Measurements from ENCODE around the gene SAPCD2. TPM values are rescaled to one million over a fixed set of nuclear protein-coding genes. Genes with fewer than 3 reads are reported as not detected.
A peak's percentile ranks its signal among the peaks of the same experiment; 100 is the strongest.

Gene SAPCD2
- total RNA-seq, 4 donors from 2014 or later = 0.27 to 1.0 (median 0.72) TPM

DNA sequence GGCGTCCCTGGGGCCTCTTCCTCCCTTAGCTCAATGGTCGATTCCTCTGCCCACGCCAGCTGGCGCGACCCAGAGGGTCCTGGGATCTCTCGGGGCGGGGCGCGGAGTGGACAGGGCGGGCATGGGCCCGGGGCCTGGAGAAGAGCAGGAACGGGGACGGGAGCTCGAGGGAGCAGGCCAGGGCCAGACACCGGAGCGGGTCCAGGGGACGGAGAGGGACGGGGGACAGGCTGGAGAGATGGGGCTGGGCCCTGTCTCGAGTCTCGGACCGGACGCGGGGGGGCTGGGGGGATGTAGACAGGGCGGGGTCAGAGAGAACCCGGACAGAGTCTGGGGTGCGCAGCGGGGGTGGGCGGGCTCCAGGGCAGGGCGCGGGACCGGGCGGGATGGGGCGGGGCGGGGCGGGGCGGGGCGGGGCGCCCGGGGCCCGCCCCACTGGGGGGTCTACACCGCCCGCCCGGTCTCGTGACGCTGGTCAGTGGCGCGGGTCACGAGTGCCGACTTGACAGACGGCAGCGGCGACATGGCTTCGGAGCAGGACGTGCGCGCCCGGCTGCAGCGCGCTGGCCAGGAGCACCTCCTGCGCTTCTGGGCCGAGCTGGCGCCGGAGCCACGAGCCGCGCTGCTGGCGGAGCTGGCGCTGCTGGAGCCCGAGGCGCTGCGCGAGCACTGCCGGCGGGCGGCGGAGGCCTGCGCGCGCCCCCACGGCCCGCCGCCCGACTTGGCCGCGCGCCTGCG is 6.8 kb upstream of the SAPCD2 start, which contains the start of gene UAP1L1:
Gene UAP1L1, plus strand, starts transcription at position 508 of the 738 bp plus-strand sequence. Its CDS starts 16 bp downstream, at position 524.
- H3K27me3 ChIP-seq = no peaks in the 10 kb centered on the region
- 3% methylated on average over 6 to 8 of the region's 87 CpGs for WGBS, 2 donors
- intact Hi-C loops (cut with DNase I) = no loop called here
- peaks cover 15 to 20% of the 10 kb centered on the region in 2 donors for H3K4me1 ChIP-seq
- TF ChIP-seq POLR2A (IDR thresholded peaks at IDR 0.05) = peak in 1 of 2 donors; percentile 84
- TF ChIP-seq, protein P1, sequence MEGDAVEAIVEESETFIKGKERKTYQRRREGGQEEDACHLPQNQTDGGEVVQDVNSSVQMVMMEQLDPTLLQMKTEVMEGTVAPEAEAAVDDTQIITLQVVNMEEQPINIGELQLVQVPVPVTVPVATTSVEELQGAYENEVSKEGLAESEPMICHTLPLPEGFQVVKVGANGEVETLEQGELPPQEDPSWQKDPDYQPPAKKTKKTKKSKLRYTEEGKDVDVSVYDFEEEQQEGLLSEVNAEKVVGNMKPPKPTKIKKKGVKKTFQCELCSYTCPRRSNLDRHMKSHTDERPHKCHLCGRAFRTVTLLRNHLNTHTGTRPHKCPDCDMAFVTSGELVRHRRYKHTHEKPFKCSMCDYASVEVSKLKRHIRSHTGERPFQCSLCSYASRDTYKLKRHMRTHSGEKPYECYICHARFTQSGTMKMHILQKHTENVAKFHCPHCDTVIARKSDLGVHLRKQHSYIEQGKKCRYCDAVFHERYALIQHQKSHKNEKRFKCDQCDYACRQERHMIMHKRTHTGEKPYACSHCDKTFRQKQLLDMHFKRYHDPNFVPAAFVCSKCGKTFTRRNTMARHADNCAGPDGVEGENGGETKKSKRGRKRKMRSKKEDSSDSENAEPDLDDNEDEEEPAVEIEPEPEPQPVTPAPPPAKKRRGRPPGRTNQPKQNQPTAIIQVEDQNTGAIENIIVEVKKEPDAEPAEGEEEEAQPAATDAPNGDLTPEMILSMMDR (IDR thresholded peaks at IDR 0.05) = no peak
- peaks cover 16 to 19% of the 10 kb centered on the region in 2 donors for H3K36me3 ChIP-seq
- peak; percentile 86 to 89 for DNase-seq
- peak within 1 kb of the TSS; percentile 40 to 74 (median 61) for H3K27ac ChIP-seq
- H3K9me3 ChIP-seq = no peaks in the 10 kb centered on the region
- peak within 1 kb of the TSS; percentile 21 to 68 (median 66) for H3K4me3 ChIP-seq (replicated peaks in 1 of 3)

DNA sequence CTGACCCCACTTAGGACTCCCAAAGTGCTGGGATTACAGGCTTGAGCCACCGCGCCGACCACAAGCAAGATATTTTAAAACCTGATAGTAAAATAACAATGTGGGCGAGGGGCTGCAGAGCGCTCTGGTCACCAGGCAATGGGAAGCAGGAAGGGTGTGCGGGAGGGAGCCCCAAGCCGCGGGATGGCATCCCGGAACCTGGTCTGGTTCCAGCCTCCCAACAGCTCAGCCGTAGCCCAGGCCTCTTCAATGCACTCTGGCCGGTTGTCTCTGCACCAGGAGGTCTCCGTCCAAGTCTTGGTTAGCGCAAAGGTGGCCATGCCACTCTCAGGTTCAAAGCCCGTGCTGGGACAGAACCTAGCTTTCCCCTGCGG is 6.3 kb upstream of the SAPCD2 start:
- Histone ChIP-seq H3K4me3 (replicated peaks in 1 of 3) (peak overlapping the region in 1 of 3 donors; percentile 68), H3K9me3 (no peaks in the 10 kb centered on the region), H3K27me3 (no peaks in the 10 kb centered on the region), H3K27ac (peak overlapping the region; percentile 40 to 74 (median 61)), H3K4me1 (peaks cover 15 to 20% of the 10 kb centered on the region in 2 donors), H3K36me3 (peaks cover 16 to 19% of the 10 kb centered on the region in 2 donors)
- intact Hi-C loops (cut with DNase I) = no loop called here
- no peak for TF ChIP-seq POLR2A (IDR thresholded peaks at IDR 0.05)
- TF ChIP-seq, protein P1 (IDR thresholded peaks at IDR 0.05) = no peak
- DNase-seq = peak; percentile 34 to 50
- 60 to 61% methylated on average over 13 to 14 of the region's 15 CpGs for WGBS, 2 donors

DNA sequence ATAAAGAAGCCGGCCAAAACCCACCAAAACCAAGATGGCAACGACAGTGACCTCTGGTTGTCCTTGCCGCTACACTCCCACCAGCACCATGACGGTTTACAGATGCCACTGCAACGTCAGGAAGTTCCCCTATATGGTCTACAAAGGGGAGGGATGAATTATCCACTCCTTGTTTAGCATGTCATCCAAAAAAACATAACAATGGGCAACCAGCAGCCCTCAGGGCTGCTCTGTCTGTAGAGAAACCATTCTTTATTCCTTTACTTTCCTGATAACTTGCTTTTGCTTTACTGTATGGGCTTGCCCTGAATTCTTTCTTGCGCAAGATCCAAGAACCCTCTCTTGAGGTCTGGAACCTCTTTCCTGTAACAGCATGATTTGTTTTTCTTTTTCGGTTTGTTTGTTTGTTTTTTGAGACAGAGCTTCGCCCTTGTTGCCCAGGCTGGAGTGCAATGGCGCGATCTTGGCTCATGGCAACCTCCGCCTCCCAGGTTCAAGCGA is 5.0 kb upstream of the SAPCD2 start:
- peaks cover 21 to 28% of the 10 kb centered on the region in 2 donors for H3K4me1 ChIP-seq
- peaks cover 8 to 12% of the 10 kb centered on the region in 2 donors for H3K36me3 ChIP-seq

DNA sequence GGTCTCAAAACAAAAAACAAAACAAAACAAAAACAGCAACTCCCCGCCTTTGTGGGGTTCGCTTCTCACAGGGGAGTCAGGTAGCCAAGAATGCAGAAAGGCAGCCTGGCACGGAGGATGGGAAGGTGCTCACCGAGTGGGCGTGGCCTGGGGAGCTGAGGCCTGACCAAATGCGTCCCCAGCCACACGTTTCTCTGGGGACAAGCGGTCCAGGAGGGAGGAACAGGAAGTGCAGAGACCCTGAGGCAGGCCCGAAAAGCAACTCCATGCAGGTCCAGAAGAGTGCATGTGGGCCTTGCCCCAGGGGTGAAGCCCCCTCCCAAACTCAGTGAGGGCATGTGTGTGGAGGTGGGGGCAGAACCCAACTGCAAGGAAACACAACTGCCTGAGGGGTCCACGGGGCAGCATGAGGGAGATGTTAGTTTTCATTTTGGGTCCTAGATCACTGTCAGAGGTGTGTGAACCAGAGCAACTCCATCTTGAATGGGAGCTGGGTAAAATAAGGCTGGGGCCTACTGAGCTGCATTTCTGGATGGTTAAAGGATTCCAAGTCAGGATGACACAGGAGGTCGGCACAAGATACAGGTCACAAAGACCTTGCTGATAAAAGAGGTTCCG is 4.4 kb upstream of the SAPCD2 start:
- no peak overlapping the region for H3K27ac ChIP-seq
- peaks cover 21 to 29% of the 10 kb centered on the region in 2 donors for H3K4me1 ChIP-seq
- intact Hi-C loops (cut with DNase I) = no loop called here
- no peaks in the 10 kb centered on the region for H3K9me3 ChIP-seq
- no peak for TF ChIP-seq POLR2A (IDR thresholded peaks at IDR 0.05)
- TF ChIP-seq, protein P1 (IDR thresholded peaks at IDR 0.05) = no peak
- WGBS, 2 donors = 72 to 81% methylated on average over 12 of the region's 12 CpGs
- no peaks in the 10 kb centered on the region for H3K27me3 ChIP-seq
- no peak for DNase-seq
- peaks cover 6 to 8% of the 10 kb centered on the region in 2 donors for H3K36me3 ChIP-seq
- H3K4me3 ChIP-seq (replicated peaks in 1 of 3) = no peak overlapping the region

More for the DNA sequence above, 5.0 kb upstream of the SAPCD2 start:
- TF ChIP-seq POLR2A (IDR thresholded peaks at IDR 0.05) = no peak
- TF ChIP-seq, protein P1 (IDR thresholded peaks at IDR 0.05) = no peak
- H3K4me3 ChIP-seq (replicated peaks in 1 of 3) = no peak overlapping the region
- DNase-seq = no peak
- H3K27ac ChIP-seq = no peak overlapping the region
- no peaks in the 10 kb centered on the region for H3K27me3 ChIP-seq
- H3K9me3 ChIP-seq = no peaks in the 10 kb centered on the region
- 78 to 92% methylated on average over 12 of the region's 12 CpGs for WGBS, 2 donors
- intact Hi-C loops (cut with DNase I) = no loop called here
